Gastrocnemius medialis (tissue), 4 donors: ENCODE results near the gene RIPOR3. TPM values are rescaled to one million over a fixed set of nuclear protein-coding genes. Genes with fewer than 3 reads are reported as not detected.

Experiments
- ATAC-seq, 2 donors: fragments of 150-250 bp; one replicate each; pipeline ENCODE4 v1.9.1; 2016
- DNase-seq, 2 donors: peaks; one replicate each; pipeline ENCODE4 v3.0.0-alpha.2; 2019
- H3K27ac ChIP-seq, 4 donors: fragments of 200-600 bp; sonication (generic); 1 replicate in 1 of 4; 2 replicates in 3 of 4; pipeline ENCODE4 v1.5.1; 2016 to 2018; ENCODE audit warnings: mild to moderate bottlenecking in 2 of 4, moderate library complexity in 1 of 4
- H3K27me3 ChIP-seq, 3 donors: fragments of 200-600 bp; sonication (generic) in 2 of 3; 1 replicate in 1 of 3; 2 replicates in 2 of 3; pipeline versions ENCODE4 v1.5.1 to v1.6.0; 2016 to 2019; ENCODE audit warnings: mild to moderate bottlenecking in 1 of 3, moderate library complexity in 1 of 3
- H3K36me3 ChIP-seq, 2 donors: fragments of 200-600 bp; sonication (generic) in 1 of 2; one replicate each; pipeline ENCODE4 v1.5.1; 2017 to 2018
- H3K4me1 ChIP-seq, 2 donors: fragments of 200-600 bp; sonication (generic) in 1 of 2; one replicate each; pipeline ENCODE4 v1.5.1; 2016 to 2017; ENCODE audit warnings: mild to moderate bottlenecking in 2 of 2
- H3K4me3 ChIP-seq, 4 donors: fragments of 200-600 bp; sonication (generic) in 3 of 4; 1 replicate in 1 of 4; 2 replicates in 3 of 4; pipeline ENCODE4 v1.5.1; 2016 to 2019; ENCODE audit warnings: mild to moderate bottlenecking in 2 of 4
- H3K9me3 ChIP-seq, 3 donors: fragments of 200-600 bp; sonication (generic) in 2 of 3; 1 replicate in 1 of 3; 2 replicates in 2 of 3; pipeline ENCODE4 v1.5.1; 2016 to 2019
- CTCF ChIP-seq, 5 experiments: fragments of 450-650 bp in 3 of 5; fragments of 200-600 bp in 2 of 5; sonication (generic) in 2 of 5; IDR thresholded peaks in 4 of 5; conservative IDR thresholded peaks in 1 of 5; 1 replicate in 4 of 5; 2 replicates in 1 of 5; pipeline ENCODE4 v1.5.1; 2016 to 2019; ENCODE audit warnings: antibody characterized with exemption in 5 of 5, mild to moderate bottlenecking in 3 of 5, moderate library complexity in 3 of 5
- POLR2A ChIP-seq, 2 donors: fragments of 450-650 bp; IDR thresholded peaks; one replicate each; pipeline ENCODE4 v1.6.1; 2017; ENCODE audit warnings: antibody characterized with exemption in 2 of 2, mild to moderate bottlenecking in 2 of 2, moderate library complexity in 2 of 2
- in situ Hi-C, 4 donors: fragments of 200-750 bp; cut with MboI; loops; one replicate each; pipeline versions ENCODE4 v1.15.0 to v1.8.0; 2017; ENCODE audit warnings: low sequenced_read_pairs in 4 of 4
- intact Hi-C: fragments of 100-400 bp; cut with DNase I; formaldehyde crosslinking; loops from one replicate; pipeline ENCODE4 v1.15.1; 2023; ENCODE audit warnings: low total_unique reads
- total RNA-seq, 4 donors: library from RNA; depleted of rRNA; stranded (reverse); fragments of >200 nt; gene quantifications; one replicate each; pipeline versions ENCODE4 v1.1.0 to v1.2.3, GENCODE V29; 2016

RIPOR3 gene
- total RNA-seq, 4 donors from 2014 or later, result 5.3 to 12.5 (median 8.2) TPM

GRCh38 chr20:50728981-50729874, 37.9 kb upstream of the RIPOR3 start:
- no peak for DNase-seq
- H3K27me3 ChIP-seq, result no peaks in the 10 kb centered on the region
- intact Hi-C loops, result no loop called here
- in situ Hi-C loops, result loop anchor here in 1 of 4 donors (25.0 kb wide), 1 partner anchor 242 kb away; no protein-coding TSS in a partner anchor
- no peaks in the 10 kb centered on the region for H3K36me3 ChIP-seq
- no peak overlapping the region for H3K4me3 ChIP-seq
- H3K4me1 ChIP-seq, result peaks cover 21 to 40% of the 10 kb centered on the region in 2 donors
- ATAC-seq, result no peak
- TF ChIP-seq CTCF (IDR thresholded peaks at IDR 0.05 in 4 of 5, conservative IDR thresholded peaks at IDR 0.05 in 1 of 5) (no peak), POLR2A (IDR thresholded peaks at IDR 0.05) (no peak)
- peak overlapping the region in 1 of 4 donors; percentile 6 for H3K27ac ChIP-seq
- no peaks in the 10 kb centered on the region for H3K9me3 ChIP-seq

GRCh38 chr20:50728486-50728980, 37.2 kb upstream of the RIPOR3 start:
- H3K27me3 ChIP-seq, result no peaks in the 10 kb centered on the region
- H3K36me3 ChIP-seq, result no peaks in the 10 kb centered on the region
- TF ChIP-seq CTCF (IDR thresholded peaks at IDR 0.05 in 4 of 5, conservative IDR thresholded peaks at IDR 0.05 in 1 of 5) (no peak), POLR2A (IDR thresholded peaks at IDR 0.05) (no peak)
- in situ Hi-C loops (loop anchor here in 1 of 4 donors (25.0 kb wide), 1 partner anchor 241 kb away; no protein-coding TSS in a partner anchor), intact Hi-C loops (no loop called here)
- H3K4me1 ChIP-seq, result peaks cover 21 to 36% of the 10 kb centered on the region in 2 donors
- H3K27ac ChIP-seq, result peak overlapping the region in 1 of 4 donors; percentile 6
- H3K9me3 ChIP-seq, result no peaks in the 10 kb centered on the region
- ATAC-seq (no peak), DNase-seq (no peak)
- no peak overlapping the region for H3K4me3 ChIP-seq

GRCh38 chr20:50727792-50728485, 36.6 kb upstream of the RIPOR3 start:
- H3K27me3 ChIP-seq, result no peaks in the 10 kb centered on the region
- TF ChIP-seq POLR2A (IDR thresholded peaks at IDR 0.05) (no peak), CTCF (IDR thresholded peaks at IDR 0.05 in 4 of 5, conservative IDR thresholded peaks at IDR 0.05 in 1 of 5) (no peak)
- intact Hi-C loops, result no loop called here
- ATAC-seq (no peak), DNase-seq (no peak)
- no peak overlapping the region for H3K4me3 ChIP-seq
- no peaks in the 10 kb centered on the region for H3K9me3 ChIP-seq
- H3K36me3 ChIP-seq, result no peaks in the 10 kb centered on the region
- peak overlapping the region in 1 of 4 donors; percentile 17 for H3K27ac ChIP-seq
- H3K4me1 ChIP-seq, result peaks cover 21 to 34% of the 10 kb centered on the region in 2 donors
- in situ Hi-C loops, result loop anchor here in 1 of 4 donors (25.0 kb wide), 1 partner anchor 241 kb away; no protein-coding TSS in a partner anchor

GRCh38 chr20:50726955-50727791, 35.8 kb upstream of the RIPOR3 start:
- DNase-seq (no peak), ATAC-seq (no peak)
- Histone ChIP-seq H3K27me3 (no peaks in the 10 kb centered on the region), H3K4me1 (peaks cover 16 to 32% of the 10 kb centered on the region in 2 donors), H3K36me3 (no peaks in the 10 kb centered on the region), H3K27ac (peak overlapping the region in 1 of 4 donors; percentile 17), H3K9me3 (no peaks in the 10 kb centered on the region), H3K4me3 (no peak overlapping the region)
- TF ChIP-seq CTCF (IDR thresholded peaks at IDR 0.05 in 4 of 5, conservative IDR thresholded peaks at IDR 0.05 in 1 of 5) (no peak), POLR2A (IDR thresholded peaks at IDR 0.05) (no peak)
- in situ Hi-C loops, result loop anchor here in 1 of 4 donors (25.0 kb wide), 1 partner anchor 240 kb away; no protein-coding TSS in a partner anchor
- intact Hi-C loops, result no loop called here
